PC-9 (cell line): ENCODE results near the gene ETV3L.

Source experiments
- CTCF ChIP-seq: fragments of 200-600 bp; sonication (generic); conservative IDR thresholded peaks from 2 replicates; pipeline ENCODE4 v1.6.1; 2017; ENCODE audit warnings: mixed run types, antibody characterized with exemption, mild to moderate bottlenecking, moderate library complexity
- EZH2 ChIP-seq: fragments of 200-600 bp; sonication (generic); IDR thresholded peaks from 2 replicates; pipeline ENCODE4 v1.8.0; 2017; ENCODE audit warnings: antibody characterized with exemption, low read depth

GRCh38 chr1:157103268-157103667, 3.7 kb upstream of the ETV3L start:
- TF ChIP-seq CTCF (no peak), EZH2 (no peak)
